Measurements from ENCODE around the gene PAK3.

DNA sequence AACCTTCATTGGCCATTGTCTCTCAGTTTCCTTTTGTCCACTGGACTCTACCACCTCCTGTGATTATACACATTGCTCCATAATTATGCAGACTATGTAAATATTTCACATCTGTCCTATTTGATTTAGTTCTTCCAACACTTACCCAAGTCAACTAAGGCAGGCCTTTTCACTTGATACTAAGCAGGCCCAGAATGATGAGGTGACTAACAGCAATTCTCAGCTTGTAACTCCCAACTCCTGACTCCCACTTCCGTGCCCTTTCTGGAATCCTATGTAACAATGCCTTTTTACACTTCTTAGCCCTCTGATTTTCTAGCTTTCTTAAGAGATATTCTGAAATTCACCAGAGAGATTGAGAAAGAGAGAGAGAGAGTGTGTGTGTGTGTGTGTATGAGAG is 6.6 kb downstream of the PAK3 start:
- TF ChIP-seq, protein P1, sequence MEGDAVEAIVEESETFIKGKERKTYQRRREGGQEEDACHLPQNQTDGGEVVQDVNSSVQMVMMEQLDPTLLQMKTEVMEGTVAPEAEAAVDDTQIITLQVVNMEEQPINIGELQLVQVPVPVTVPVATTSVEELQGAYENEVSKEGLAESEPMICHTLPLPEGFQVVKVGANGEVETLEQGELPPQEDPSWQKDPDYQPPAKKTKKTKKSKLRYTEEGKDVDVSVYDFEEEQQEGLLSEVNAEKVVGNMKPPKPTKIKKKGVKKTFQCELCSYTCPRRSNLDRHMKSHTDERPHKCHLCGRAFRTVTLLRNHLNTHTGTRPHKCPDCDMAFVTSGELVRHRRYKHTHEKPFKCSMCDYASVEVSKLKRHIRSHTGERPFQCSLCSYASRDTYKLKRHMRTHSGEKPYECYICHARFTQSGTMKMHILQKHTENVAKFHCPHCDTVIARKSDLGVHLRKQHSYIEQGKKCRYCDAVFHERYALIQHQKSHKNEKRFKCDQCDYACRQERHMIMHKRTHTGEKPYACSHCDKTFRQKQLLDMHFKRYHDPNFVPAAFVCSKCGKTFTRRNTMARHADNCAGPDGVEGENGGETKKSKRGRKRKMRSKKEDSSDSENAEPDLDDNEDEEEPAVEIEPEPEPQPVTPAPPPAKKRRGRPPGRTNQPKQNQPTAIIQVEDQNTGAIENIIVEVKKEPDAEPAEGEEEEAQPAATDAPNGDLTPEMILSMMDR (IDR thresholded peaks at IDR 0.05; ENCODE audit: low read depth, low read length) = no peak
- no peak for TF ChIP-seq POLR2A (IDR thresholded peaks at IDR 0.05; ENCODE audit: extremely low read depth, insufficient read length)
- TF ChIP-seq, protein P2, sequence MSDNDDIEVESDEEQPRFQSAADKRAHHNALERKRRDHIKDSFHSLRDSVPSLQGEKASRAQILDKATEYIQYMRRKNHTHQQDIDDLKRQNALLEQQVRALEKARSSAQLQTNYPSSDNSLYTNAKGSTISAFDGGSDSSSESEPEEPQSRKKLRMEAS (IDR thresholded peaks at IDR 0.05; ENCODE audit: low read depth, low read length) = no peak

Data from NB4 (cell line).